Measurements from ENCODE around the gene SSH3. TPM values are rescaled to one million over a fixed set of nuclear protein-coding genes. Genes with fewer than 3 reads are reported as not detected.
A peak's percentile ranks its signal among the peaks of the same experiment; 100 is the strongest.

SSH3 gene
- total RNA-seq, 1 donor from 2014 or later, result 37.7 TPM

DNA sequence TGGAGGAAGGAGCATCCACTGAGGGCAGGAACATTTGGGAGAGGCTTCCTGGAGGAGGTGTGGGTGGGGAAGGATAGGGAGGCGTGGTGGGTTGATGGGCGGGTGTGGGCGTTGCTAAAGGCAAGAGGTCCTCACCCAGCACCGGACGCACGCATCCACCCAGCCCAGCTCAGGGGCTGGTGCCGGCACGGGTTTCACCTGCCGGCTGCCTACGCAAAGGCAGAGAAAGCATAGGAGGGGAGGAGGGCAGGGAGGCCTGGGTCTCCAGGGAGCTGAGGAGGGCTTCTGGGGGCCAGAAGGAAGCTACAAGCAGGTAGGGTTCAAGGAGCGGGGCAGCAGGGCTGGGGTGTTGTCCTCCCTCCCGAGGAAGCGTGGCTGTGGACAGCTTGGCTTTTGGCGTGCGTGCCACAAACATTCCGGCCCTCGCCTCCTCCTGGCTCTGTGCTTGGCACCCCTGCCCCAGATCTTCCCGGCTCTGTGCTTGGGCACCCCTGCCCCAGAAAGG is 7.8 kb downstream of the SSH3 start:
- Histone ChIP-seq H3K4me1 (peaks cover 16% of the 10 kb centered on the region), H3K9me3 (no peaks in the 10 kb centered on the region), H3K27me3 (ENCODE audit: low read depth) (no peaks in the 10 kb centered on the region), H3K36me3 (peaks cover 50% of the 10 kb centered on the region), H3K4me3 (no peak overlapping the region), H3K27ac (no peak overlapping the region)
- intact Hi-C loops (cut with DNase I), result loop anchor here (10.0 kb wide), 1 partner anchor 46 kb away; the partner anchor contains the start of gene GRK2
- ATAC-seq (no peak), DNase-seq (no peak)
- TF ChIP-seq, protein P1, sequence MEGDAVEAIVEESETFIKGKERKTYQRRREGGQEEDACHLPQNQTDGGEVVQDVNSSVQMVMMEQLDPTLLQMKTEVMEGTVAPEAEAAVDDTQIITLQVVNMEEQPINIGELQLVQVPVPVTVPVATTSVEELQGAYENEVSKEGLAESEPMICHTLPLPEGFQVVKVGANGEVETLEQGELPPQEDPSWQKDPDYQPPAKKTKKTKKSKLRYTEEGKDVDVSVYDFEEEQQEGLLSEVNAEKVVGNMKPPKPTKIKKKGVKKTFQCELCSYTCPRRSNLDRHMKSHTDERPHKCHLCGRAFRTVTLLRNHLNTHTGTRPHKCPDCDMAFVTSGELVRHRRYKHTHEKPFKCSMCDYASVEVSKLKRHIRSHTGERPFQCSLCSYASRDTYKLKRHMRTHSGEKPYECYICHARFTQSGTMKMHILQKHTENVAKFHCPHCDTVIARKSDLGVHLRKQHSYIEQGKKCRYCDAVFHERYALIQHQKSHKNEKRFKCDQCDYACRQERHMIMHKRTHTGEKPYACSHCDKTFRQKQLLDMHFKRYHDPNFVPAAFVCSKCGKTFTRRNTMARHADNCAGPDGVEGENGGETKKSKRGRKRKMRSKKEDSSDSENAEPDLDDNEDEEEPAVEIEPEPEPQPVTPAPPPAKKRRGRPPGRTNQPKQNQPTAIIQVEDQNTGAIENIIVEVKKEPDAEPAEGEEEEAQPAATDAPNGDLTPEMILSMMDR (IDR thresholded peaks at IDR 0.05), result no peak

GRCh38 chr11:67311556-67312082 is 8.3 kb downstream of the SSH3 start:
- intact Hi-C loops (cut with DNase I), result loop anchor here (10.0 kb wide), 1 partner anchor 47 kb away; the partner anchor contains the start of gene GRK2
- Histone ChIP-seq H3K27ac (no peak overlapping the region), H3K27me3 (ENCODE audit: low read depth) (no peaks in the 10 kb centered on the region), H3K36me3 (peaks cover 50% of the 10 kb centered on the region), H3K4me3 (no peak overlapping the region), H3K4me1 (peaks cover 20% of the 10 kb centered on the region), H3K9me3 (no peaks in the 10 kb centered on the region)
- no peak for ATAC-seq
- TF ChIP-seq, protein P1 (IDR thresholded peaks at IDR 0.05), result no peak
- DNase-seq, result no peak

DNA sequence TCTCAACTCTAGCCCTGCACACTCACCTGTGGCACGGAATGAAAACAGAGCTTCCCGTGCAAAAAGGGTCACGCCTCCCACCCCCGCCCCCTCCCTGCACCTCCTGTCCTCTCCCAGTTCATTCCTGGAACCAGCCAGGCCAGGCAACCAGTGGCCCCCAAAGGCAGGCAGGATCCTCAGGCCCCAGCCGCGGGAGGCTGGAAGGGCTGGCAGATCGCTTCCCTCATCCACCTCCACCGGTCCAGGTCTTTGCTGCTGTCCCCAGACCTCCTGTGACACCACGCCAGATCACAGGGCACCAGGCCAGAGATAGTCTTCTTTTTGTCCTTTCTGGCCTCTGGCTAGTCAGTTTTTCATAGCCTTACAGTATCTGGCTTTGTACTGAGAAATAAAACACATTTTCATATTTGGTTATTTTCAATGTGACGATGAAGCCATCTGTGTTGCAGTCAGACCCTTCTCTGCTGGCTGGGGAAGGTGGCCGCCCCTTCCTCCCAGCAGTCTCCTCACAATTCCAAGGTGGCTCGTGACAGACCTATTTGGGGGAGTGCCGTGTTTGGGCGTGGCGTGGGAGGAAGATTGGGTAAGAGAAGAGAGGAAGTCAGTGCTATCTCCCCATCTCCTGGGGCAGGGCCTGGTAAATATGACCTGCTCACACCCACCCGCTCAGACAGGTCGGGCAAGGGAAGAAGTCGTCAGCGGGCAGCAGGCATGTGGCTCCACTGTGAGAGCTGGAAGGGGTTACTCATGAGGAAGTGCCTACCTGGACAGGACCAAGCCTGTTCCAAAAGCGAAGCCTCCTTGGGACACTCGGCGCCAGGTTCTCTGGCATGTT is 9.1 kb downstream of the SSH3 start:
- Histone ChIP-seq H3K4me3 (no peak overlapping the region), H3K36me3 (peaks cover 44% of the 10 kb centered on the region), H3K27me3 (ENCODE audit: low read depth) (no peaks in the 10 kb centered on the region), H3K4me1 (peaks cover 21% of the 10 kb centered on the region), H3K9me3 (no peaks in the 10 kb centered on the region), H3K27ac (peak overlapping the region; percentile 62)
- TF ChIP-seq, protein P1 (IDR thresholded peaks at IDR 0.05), result no peak
- intact Hi-C loops (cut with DNase I), result loop anchor here (10.0 kb wide), 1 partner anchor 48 kb away; the partner anchor contains the start of gene GRK2
- peak; percentile 67 for DNase-seq
- no peak for ATAC-seq

DNA sequence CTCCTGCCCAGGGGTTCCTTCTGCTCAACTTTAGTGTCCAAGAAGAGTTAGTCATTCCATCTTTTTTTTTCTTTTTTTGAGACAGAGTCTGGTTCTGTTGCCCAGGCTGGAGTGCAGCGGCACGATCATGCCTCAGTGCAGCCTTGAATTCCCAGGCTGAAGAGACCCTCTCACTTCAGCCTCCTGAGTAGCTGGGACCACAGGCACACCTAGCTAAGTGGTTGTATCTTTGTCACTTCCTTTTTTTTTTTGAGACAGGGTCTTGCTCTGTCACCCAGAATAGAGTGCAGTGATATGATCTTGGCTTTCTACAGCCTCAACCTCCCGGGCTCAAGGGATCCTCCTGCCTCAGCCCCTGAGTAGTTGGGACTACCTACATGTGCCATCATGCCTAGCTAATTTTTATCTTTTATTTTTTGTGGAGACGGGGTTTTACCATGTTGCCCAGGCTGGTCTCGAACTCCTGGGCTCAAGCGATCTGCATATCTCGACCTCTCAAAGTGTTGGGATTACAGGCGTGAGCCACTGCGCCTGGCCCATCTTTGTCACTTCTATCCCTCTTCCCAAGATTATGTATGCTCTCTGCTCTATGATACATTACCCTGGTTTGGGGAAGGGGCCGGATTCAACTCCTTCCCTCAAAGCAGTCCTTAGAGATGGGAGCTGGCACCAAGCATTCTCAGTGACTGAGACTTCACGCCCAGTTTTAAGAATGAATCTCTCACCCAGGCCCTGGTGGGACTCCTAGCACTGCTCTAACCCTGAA is 10.0 kb downstream of the SSH3 start:
- intact Hi-C loops (cut with DNase I), result loop anchor here (10.0 kb wide), 1 partner anchor 49 kb away; the partner anchor contains the start of gene GRK2
- DNase-seq, result no peak
- H3K27ac ChIP-seq, result peak overlapping the region; percentile 62

More for the DNA sequence above, 10.0 kb downstream of the SSH3 start:
- H3K27me3 ChIP-seq (ENCODE audit: low read depth), result no peaks in the 10 kb centered on the region
- no peaks in the 10 kb centered on the region for H3K9me3 ChIP-seq
- no peak for ATAC-seq
- peaks cover 24% of the 10 kb centered on the region for H3K4me1 ChIP-seq
- H3K4me3 ChIP-seq, result no peak overlapping the region
- H3K36me3 ChIP-seq, result peaks cover 35% of the 10 kb centered on the region
- TF ChIP-seq, protein P1 (IDR thresholded peaks at IDR 0.05), result no peak

Data from lower lobe of right lung (tissue), 2 donors.